AG10803 (cell line): Measurements from ENCODE around the gene C19orf38.

ENCODE experiments used
- DNase-seq: peaks from one replicate; pipeline ENCODE4 v3.0.0; 2010; ENCODE audit warnings: low read depth
- H3K4me3 ChIP-seq: 2 replicates; pipeline ENCODE4 v1.5.1; 2011; ENCODE audit warnings: mild to moderate bottlenecking, low read length, control low read depth
- TF ChIP-seq, protein P1 (sequence below): conservative IDR thresholded peaks from 2 replicates; pipeline ENCODE4 v1.5.1; 2011; ENCODE audit warnings: mild to moderate bottlenecking, low read length, control low read depth, inconsistent platforms

The C19orf38 gene

DNA sequence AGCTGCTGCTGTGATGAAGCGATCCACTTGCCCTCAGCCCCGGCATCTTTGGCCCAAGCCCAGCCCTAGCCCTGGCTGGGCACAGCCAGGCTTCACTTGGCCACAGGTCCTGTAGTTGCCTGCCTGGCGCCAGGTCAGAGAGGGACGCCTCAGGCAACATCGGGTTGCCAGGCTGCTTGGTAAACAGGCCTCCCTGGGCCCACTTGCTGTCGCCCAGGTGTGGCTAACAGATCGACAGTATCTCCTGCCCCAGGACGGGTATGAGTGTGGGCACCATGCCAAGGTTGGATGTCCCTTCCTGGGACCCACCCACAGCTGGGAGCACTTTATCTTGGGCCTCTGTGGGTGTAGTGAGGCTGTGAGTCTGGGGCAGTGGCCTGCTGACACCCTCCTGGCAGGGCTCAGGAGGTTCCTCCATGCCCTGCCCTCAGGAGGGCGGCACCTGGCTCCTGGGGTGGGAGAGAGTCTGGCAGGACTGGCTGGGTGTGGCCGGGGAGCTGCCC, 51.0 kb downstream of the C19orf38 start:
- DNase-seq: no peak
- TF ChIP-seq, protein P1, sequence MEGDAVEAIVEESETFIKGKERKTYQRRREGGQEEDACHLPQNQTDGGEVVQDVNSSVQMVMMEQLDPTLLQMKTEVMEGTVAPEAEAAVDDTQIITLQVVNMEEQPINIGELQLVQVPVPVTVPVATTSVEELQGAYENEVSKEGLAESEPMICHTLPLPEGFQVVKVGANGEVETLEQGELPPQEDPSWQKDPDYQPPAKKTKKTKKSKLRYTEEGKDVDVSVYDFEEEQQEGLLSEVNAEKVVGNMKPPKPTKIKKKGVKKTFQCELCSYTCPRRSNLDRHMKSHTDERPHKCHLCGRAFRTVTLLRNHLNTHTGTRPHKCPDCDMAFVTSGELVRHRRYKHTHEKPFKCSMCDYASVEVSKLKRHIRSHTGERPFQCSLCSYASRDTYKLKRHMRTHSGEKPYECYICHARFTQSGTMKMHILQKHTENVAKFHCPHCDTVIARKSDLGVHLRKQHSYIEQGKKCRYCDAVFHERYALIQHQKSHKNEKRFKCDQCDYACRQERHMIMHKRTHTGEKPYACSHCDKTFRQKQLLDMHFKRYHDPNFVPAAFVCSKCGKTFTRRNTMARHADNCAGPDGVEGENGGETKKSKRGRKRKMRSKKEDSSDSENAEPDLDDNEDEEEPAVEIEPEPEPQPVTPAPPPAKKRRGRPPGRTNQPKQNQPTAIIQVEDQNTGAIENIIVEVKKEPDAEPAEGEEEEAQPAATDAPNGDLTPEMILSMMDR: no peak
- no peak overlapping the region for H3K4me3 ChIP-seq

DNA sequence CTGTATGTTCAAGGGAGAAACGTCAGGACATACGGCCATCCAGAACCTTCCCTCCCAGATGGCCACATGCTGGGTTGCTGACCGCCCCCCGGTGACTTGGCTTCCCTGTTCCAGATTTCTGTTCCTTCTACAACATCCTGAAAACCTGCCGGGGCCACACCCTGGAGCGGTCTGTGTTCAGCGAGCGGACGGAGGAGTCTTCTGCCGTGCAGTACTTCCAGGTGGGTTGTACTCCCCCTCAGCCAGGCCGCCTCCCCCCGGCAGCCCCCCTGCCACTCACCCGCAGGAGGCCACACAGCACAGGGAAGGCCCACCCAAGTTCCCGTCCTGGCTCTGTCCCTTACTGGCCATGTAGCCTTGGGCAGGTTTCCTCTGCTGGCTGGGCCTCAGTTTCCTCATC, 59.7 kb downstream of the C19orf38 start:
- no peak overlapping the region for H3K4me3 ChIP-seq
- TF ChIP-seq, protein P1: no peak
- no peak for DNase-seq

DNA sequence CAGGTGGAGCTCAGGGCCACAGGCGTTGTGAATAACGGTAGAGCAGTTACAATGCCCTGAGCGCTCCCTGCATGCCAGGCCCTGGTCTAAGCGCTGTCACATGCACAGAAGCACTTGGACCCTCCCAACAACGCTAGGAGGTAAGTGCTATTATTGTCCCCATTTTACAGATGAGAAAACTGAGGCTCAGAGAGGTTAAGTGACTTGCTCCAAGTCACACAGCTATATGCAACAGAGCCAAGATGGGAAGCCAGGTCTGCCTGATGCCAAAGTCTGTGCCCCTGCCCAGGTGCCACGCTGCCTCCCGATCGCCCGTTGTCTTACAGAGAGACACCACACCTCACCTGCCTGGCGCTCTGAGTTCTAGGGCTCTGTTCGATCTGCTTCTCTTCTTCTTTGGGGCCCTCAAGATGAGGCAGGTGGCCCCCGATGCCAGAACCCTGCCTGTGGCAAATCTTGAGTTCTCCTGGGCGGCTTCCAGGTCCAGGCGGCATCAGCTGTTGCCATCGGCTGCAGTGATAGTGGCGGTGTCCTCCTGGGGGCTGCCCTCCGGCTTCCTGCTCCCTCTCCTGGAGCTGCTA, 60.3 kb downstream of the C19orf38 start:
- H3K4me3 ChIP-seq: no peak overlapping the region
- TF ChIP-seq, protein P1: no peak
- no peak for DNase-seq

DNA sequence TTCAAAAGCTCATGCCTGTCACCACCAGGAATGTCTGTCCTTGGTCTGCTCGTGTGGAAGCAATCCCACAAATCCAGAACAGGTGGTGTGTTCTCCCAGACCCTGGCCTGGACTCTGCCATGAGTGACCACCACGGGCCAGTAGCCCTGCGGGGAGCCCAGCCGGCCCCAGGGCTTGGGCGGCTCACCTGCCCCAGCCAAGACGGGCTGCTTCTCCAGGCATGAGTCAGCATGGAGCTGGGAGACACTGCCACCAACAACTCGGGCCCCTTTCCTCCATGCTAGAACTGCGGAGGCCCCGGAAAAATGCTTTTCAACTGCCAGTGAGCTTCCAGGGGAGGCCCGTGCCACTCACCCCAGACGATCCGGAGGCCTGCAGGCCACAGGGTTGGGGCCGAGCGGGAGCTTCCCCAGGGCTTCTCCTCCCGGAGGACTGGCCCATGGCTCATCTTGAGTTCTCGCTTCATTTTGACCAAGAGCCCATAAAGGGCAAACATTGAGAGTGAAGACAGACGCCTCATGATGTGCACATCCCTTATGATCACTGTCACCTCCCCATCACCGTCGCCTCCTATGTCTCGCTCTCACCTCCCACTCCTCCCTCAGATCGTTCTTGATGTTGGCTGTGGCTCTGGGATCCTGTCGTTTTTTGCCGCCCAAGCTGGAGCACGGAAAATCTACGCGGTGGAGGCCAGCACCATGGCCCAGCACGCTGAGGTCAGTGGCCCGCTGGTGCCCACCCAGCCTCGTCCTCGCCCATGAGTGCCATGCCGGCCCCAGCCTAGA, 63.6 kb downstream of the C19orf38 start:
- TF ChIP-seq, protein P1: no peak
- no peak for DNase-seq
- H3K4me3 ChIP-seq: no peak overlapping the region

GRCh38 chr19:10912619-10913018, 64.4 kb downstream of the C19orf38 start:
- no peak for DNase-seq
- no peak overlapping the region for H3K4me3 ChIP-seq
- TF ChIP-seq, protein P1: no peak

- H3K4me3 ChIP-seq: no peak overlapping the region
- TF ChIP-seq, protein P1: no peak
- no peak for DNase-seq
Observed at GRCh38 chr19:10913716-10914340, 65.6 kb downstream of the C19orf38 start.
